Astrocyte (in vitro differentiated cells and primary cell): Measurements from ENCODE around the gene LSMEM2. TPM values are rescaled to one million over a fixed set of nuclear protein-coding genes. Genes with fewer than 3 reads are reported as not detected.
A peak's percentile ranks its signal among the peaks of the same experiment; 100 is the strongest.

Source experiments
- DNase-seq: peaks from one replicate; pipeline ENCODE4 v3.0.0-alpha.2; 2010; ENCODE audit warnings: low read depth
- FAIRE-seq: peaks from 2 replicates; lab custom pipeline; 2011; peaks lifted over from hg19 to GRCh38; lab: Jason Lieb, UNC
- H2AFZ ChIP-seq: 2 replicates; pipeline ENCODE4 v1.6.0; 2012; ENCODE audit warnings: low read depth, low read length, inconsistent platforms
- H3K27ac ChIP-seq: 2 replicates; pipeline ENCODE4 v1.5.1; 2011; ENCODE audit warnings: low read depth, low read length, inconsistent platforms
- H3K27me3 ChIP-seq: 2 replicates; pipeline ENCODE4 v1.6.0; 2011; ENCODE audit warnings: low read length, inconsistent platforms; ENCODE audit not compliant: insufficient read depth
- H3K36me3 ChIP-seq: 2 replicates; pipeline ENCODE4 v1.5.1; 2011; ENCODE audit warnings: low read length, inconsistent platforms; ENCODE audit not compliant: insufficient read depth
- H3K4me1 ChIP-seq: 2 replicates; pipeline ENCODE4 v1.5.1; 2011; ENCODE audit warnings: low read length, inconsistent platforms; ENCODE audit not compliant: insufficient read depth
- H3K4me2 ChIP-seq: 2 replicates; pipeline ENCODE4 v1.6.0; 2012; ENCODE audit warnings: low read length, inconsistent platforms
- H3K4me3 ChIP-seq: 2 replicates; pipeline ENCODE4 v1.5.1; 2011; ENCODE audit warnings: low read depth, mild to moderate bottlenecking, low read length, inconsistent platforms; ENCODE audit not compliant: insufficient read depth
- H3K79me2 ChIP-seq: 2 replicates; pipeline ENCODE4 v1.6.0; 2012; ENCODE audit warnings: mild to moderate bottlenecking, low read length, inconsistent platforms; ENCODE audit not compliant: insufficient read depth
- H3K9ac ChIP-seq: 2 replicates; pipeline ENCODE4 v1.6.0; 2012; ENCODE audit warnings: mild to moderate bottlenecking, low read length, inconsistent platforms
- H3K9me3 ChIP-seq: 2 replicates; pipeline ENCODE4 v1.5.1; 2012; ENCODE audit warnings: low read depth, mild to moderate bottlenecking, low read length, inconsistent platforms; ENCODE audit not compliant: insufficient read depth
- H4K20me1 ChIP-seq: 2 replicates; pipeline ENCODE4 v1.6.0; 2012; ENCODE audit warnings: low read length, inconsistent platforms; ENCODE audit not compliant: insufficient read depth
- H3K27ac Mint-ChIP-seq: one replicate; pipeline ENCODE4 v1.8.0; 2021; ENCODE audit warnings: mild to moderate bottlenecking, mixed read lengths; ENCODE audit not compliant: unreplicated experiment
- H3K27me3 Mint-ChIP-seq: one replicate; pipeline ENCODE4 v1.8.0; 2021; ENCODE audit warnings: low read depth, mixed read lengths; ENCODE audit not compliant: unreplicated experiment
- H3K36me3 Mint-ChIP-seq: one replicate; pipeline ENCODE4 v1.8.0; 2021; ENCODE audit warnings: low read depth, mixed read lengths; ENCODE audit not compliant: unreplicated experiment
- H3K4me1 Mint-ChIP-seq: one replicate; pipeline ENCODE4 v1.8.0; 2021; ENCODE audit warnings: low read depth, mixed read lengths; ENCODE audit not compliant: unreplicated experiment
- H3K4me3 Mint-ChIP-seq: one replicate; pipeline ENCODE4 v1.8.0; 2021; ENCODE audit warnings: mild to moderate bottlenecking, moderate library complexity, mixed read lengths; ENCODE audit not compliant: unreplicated experiment
- H3K9me3 Mint-ChIP-seq: one replicate; pipeline ENCODE4 v1.8.0; 2021; ENCODE audit warnings: mild to moderate bottlenecking, mixed read lengths; ENCODE audit not compliant: unreplicated experiment
- CTCF ChIP-seq: IDR thresholded peaks from 2 replicates; pipeline ENCODE4 v1.5.1; 2011; ENCODE audit warnings: low read depth, mild to moderate bottlenecking, inconsistent platforms, low read length, moderate library complexity; ENCODE audit not compliant: insufficient read depth
- EZH2 ChIP-seq: IDR thresholded peaks from 2 replicates; pipeline ENCODE4 v1.6.1; 2012; ENCODE audit warnings: mild to moderate bottlenecking, low read length, inconsistent platforms; ENCODE audit not compliant: insufficient read depth
- total RNA-seq: library from RNA; stranded (reverse); gene quantifications from 2 replicates; pipeline ENCODE4 v1.2.1, GENCODE V29; 2021

LSMEM2 gene
- total RNA-seq, 1 donor from 2014 or later: 0.30 TPM

GRCh38 chr3:50236484-50237132 is 42.3 kb upstream of the LSMEM2 start:
- Histone ChIP-seq H3K4me3 (peak overlapping the region; percentile 92), H3K27me3 (no peaks in the 10 kb centered on the region), H3K9ac (peak overlapping the region; percentile 95), H3K27ac (peak overlapping the region; percentile 63), H4K20me1 (peaks cover 52% of the 10 kb centered on the region), H3K4me2 (peak overlapping the region; percentile 97), H3K4me1 (peaks cover 27% of the 10 kb centered on the region), H3K79me2 (peaks cover 56% of the 10 kb centered on the region), H3K36me3 (peaks cover 3% of the 10 kb centered on the region), H2AFZ (no peak overlapping the region), H3K9me3 (no peaks in the 10 kb centered on the region)
- Mint-ChIP-seq H3K27me3 (no peaks in the 10 kb centered on the region), H3K9me3 (no peaks in the 10 kb centered on the region), H3K36me3 (peaks cover 3% of the 10 kb centered on the region), H3K4me3 (peak overlapping the region; percentile 100), H3K4me1 (peaks cover 20% of the 10 kb centered on the region), H3K27ac (peak overlapping the region; percentile 88)
- TF ChIP-seq CTCF (no peak), EZH2 (no peak)
- no peak for FAIRE-seq
- no peak for DNase-seq

- H3K27me3 Mint-ChIP-seq: no peaks in the 10 kb centered on the region
- Histone ChIP-seq H3K27ac (peak overlapping the region; percentile 63), H3K9me3 (no peaks in the 10 kb centered on the region), H2AFZ (no peak overlapping the region), H3K4me3 (peak overlapping the region; percentile 92), H3K9ac (peak overlapping the region; percentile 95), H3K4me2 (peak overlapping the region; percentile 97), H3K4me1 (peaks cover 33% of the 10 kb centered on the region), H3K36me3 (peaks cover 3% of the 10 kb centered on the region), H4K20me1 (peaks cover 58% of the 10 kb centered on the region), H3K79me2 (peaks cover 62% of the 10 kb centered on the region), H3K27me3 (no peaks in the 10 kb centered on the region)
- peak overlapping the region; percentile 100 for H3K4me3 Mint-ChIP-seq
- peak overlapping the region; percentile 88 for H3K27ac Mint-ChIP-seq
- TF ChIP-seq CTCF: no peak
- TF ChIP-seq EZH2: no peak
- H3K36me3 Mint-ChIP-seq: peaks cover 3% of the 10 kb centered on the region
- no peaks in the 10 kb centered on the region for H3K9me3 Mint-ChIP-seq
- DNase-seq: no peak
- no peak for FAIRE-seq
- peaks cover 25% of the 10 kb centered on the region for H3K4me1 Mint-ChIP-seq
These were observed 41.7 kb upstream of the LSMEM2 start for GRCh38 chr3:50237133-50237651.
